Neuronal stem cell (in vitro differentiated cells): ENCODE data around the gene G2E3.

ENCODE experiments used
- DNase-seq: peaks from one replicate; pipeline ENCODE4 v3.0.0-alpha.2; 2013; ENCODE audit warnings: low spot score
- H2AFZ ChIP-seq: one replicate; pipeline ENCODE4 v1.6.1; 2013; ENCODE audit warnings: mild to moderate bottlenecking, low read length, inconsistent platforms
- H2AK5ac ChIP-seq: 2 replicates; pipeline ENCODE4 v1.6.1; 2013; ENCODE audit warnings: low read depth, mild to moderate bottlenecking, inconsistent platforms, low read length, moderate library complexity, mixed read lengths
- H2BK120ac ChIP-seq: 2 replicates; pipeline ENCODE4 v1.6.1; 2013; ENCODE audit warnings: low read depth, mild to moderate bottlenecking, inconsistent platforms, low read length, moderate library complexity, mixed read lengths
- H2BK12ac ChIP-seq: one replicate; pipeline ENCODE4 v1.6.1; 2013; ENCODE audit warnings: low read length, inconsistent platforms
- H2BK15ac ChIP-seq: 2 replicates; pipeline ENCODE4 v1.6.1; 2013; ENCODE audit warnings: mild to moderate bottlenecking, low read length, inconsistent platforms, mixed read lengths
- H2BK5ac ChIP-seq: one replicate; pipeline ENCODE4 v1.6.1; 2013; ENCODE audit warnings: inconsistent platforms, mild to moderate bottlenecking, low read length, moderate library complexity
- H3K14ac ChIP-seq: one replicate; pipeline ENCODE4 v1.6.1; 2013; ENCODE audit warnings: low read length, inconsistent platforms
- H3K18ac ChIP-seq: 2 replicates; pipeline ENCODE4 v1.6.1; 2013; ENCODE audit warnings: low read length, inconsistent platforms
- H3K23ac ChIP-seq: 2 replicates; pipeline ENCODE4 v1.6.1; 2013; ENCODE audit warnings: low read depth, mild to moderate bottlenecking, mixed read lengths, low read length, inconsistent platforms; ENCODE audit not compliant: poor library complexity
- H3K27ac ChIP-seq: replicated peaks from 3 replicates; pipeline ENCODE4 v1.5.1; 2013; ENCODE audit warnings: low read length, inconsistent platforms
- H3K27me3 ChIP-seq, 3 experiments: 2 replicates each; pipeline ENCODE4 v1.6.1; 2013; ENCODE audit warnings: low read length in 3 of 3, mild to moderate bottlenecking in 2 of 3, inconsistent platforms in 1 of 3, low read depth in 1 of 3, mixed read lengths in 1 of 3, moderate library complexity in 1 of 3; ENCODE audit not compliant: control insufficient read depth in 3 of 3, insufficient read depth in 3 of 3
- H3K36me3 ChIP-seq, 2 donors: replicated peaks in 1 of 2; 2 replicates each; pipeline ENCODE4 v1.6.1; 2013; ENCODE audit warnings: low read length in 2 of 2; ENCODE audit not compliant: control insufficient read depth in 2 of 2, insufficient read depth in 2 of 2
- H3K4ac ChIP-seq: 2 replicates; pipeline ENCODE4 v1.6.1; 2013; ENCODE audit warnings: inconsistent platforms, mild to moderate bottlenecking, low read length, moderate library complexity
- H3K4me1 ChIP-seq, 2 donors: 1 replicate in 1 of 2; 2 replicates in 1 of 2; pipeline ENCODE4 v1.6.1; 2013; ENCODE audit warnings: low read length in 2 of 2, low read depth in 1 of 2; ENCODE audit not compliant: control insufficient read depth in 2 of 2, insufficient read depth in 1 of 2
- H3K4me2 ChIP-seq: one replicate; pipeline ENCODE4 v1.6.1; 2013; ENCODE audit warnings: mild to moderate bottlenecking, low read length, inconsistent platforms; ENCODE audit not compliant: insufficient read depth, poor library complexity, severe bottlenecking
- H3K4me3 ChIP-seq, 2 donors: 2 replicates each; pipeline ENCODE4 v1.5.1; 2013; ENCODE audit warnings: low read length in 2 of 2, mild to moderate bottlenecking in 2 of 2, inconsistent platforms in 1 of 2, moderate library complexity in 1 of 2
- H3K79me1 ChIP-seq: one replicate; pipeline ENCODE4 v1.6.1; 2013; ENCODE audit warnings: low read depth, mild to moderate bottlenecking, inconsistent platforms, low read length, moderate library complexity
- H3K9ac ChIP-seq: one replicate; pipeline ENCODE4 v1.6.1; 2013; ENCODE audit warnings: mild to moderate bottlenecking, low read depth, low read length, inconsistent platforms; ENCODE audit not compliant: poor library complexity
- H3K9me3 ChIP-seq, 2 donors: replicated peaks in 1 of 2; 2 replicates each; pipeline versions ENCODE3 to v1.6.1; 2013; ENCODE audit warnings: low read length in 2 of 2, mild to moderate bottlenecking in 2 of 2, inconsistent platforms in 1 of 2, low read depth in 1 of 2, mixed read lengths in 1 of 2, moderate library complexity in 1 of 2; ENCODE audit not compliant: control insufficient read depth in 2 of 2, insufficient read depth in 1 of 2
- H4K8ac ChIP-seq: one replicate; pipeline ENCODE4 v1.6.1; 2013; ENCODE audit warnings: low read depth, mild to moderate bottlenecking, inconsistent platforms, low read length, moderate library complexity
- H4K91ac ChIP-seq: one replicate; pipeline ENCODE4 v1.6.1; 2013; ENCODE audit warnings: low read length, low read depth, mild to moderate bottlenecking, inconsistent platforms; ENCODE audit not compliant: poor library complexity
- WGBS, 2 donors: extraction: QIAGEN DNeasy Blood & Tissue Kit; methylation state at CpG; one replicate each; pipeline ENCODE4 v1.1.7; 2013; ENCODE audit warnings: missing lambda C conversion rate in 2 of 2, mixed read lengths in 1 of 2; ENCODE audit not compliant: insufficient read length in 2 of 2, insufficient replicate concordance in 1 of 2; ENCODE audit errors: extremely low coverage in 2 of 2; 5-methylcytosine and 5-hydroxymethylcytosine counted together

The G2E3 gene

DNA sequence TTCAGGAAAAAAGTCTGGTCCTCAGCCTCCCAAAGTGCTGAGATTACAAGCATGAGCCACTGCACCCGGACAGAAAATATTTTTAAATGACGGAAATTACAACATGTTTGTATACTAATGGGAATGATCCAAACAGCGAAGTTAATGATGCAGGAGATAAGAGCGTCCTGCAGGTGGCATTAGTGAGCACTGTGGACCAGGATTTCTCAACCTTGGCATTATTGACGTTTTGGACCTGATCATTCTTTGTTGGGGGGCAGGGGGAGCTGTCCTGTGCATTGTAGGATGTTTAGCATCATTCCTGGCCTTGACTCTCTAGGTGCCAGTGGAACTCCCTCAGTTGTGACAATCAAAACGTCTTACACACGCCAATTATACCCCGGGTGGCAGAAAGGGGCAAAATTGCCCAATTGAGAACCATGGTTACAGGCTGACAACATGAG, 97.3 kb downstream of the G2E3 start:
- H3K23ac ChIP-seq = no peak overlapping the region
- H4K91ac ChIP-seq = no peak overlapping the region
- H3K27ac ChIP-seq = no peak overlapping the region
- H3K9ac ChIP-seq = no peak overlapping the region
- H2BK15ac ChIP-seq = no peak overlapping the region
- H3K4ac ChIP-seq = no peak overlapping the region
- H3K14ac ChIP-seq = no peak overlapping the region
- DNase-seq = peak; percentile 17
- H2BK120ac ChIP-seq = no peak overlapping the region
- H3K9me3 ChIP-seq = no peaks in the 10 kb centered on the region
- no peak overlapping the region for H4K8ac ChIP-seq
- H2BK12ac ChIP-seq = no peak overlapping the region
- peaks cover 9 to 96% of the 10 kb centered on the region in 2 donors for H3K36me3 ChIP-seq
- H3K79me1 ChIP-seq = no peaks in the 10 kb centered on the region
- no CpG with 5 or more reads among the region's 8 CpGs for WGBS, 2 donors
- H3K18ac ChIP-seq = no peak overlapping the region
- H3K4me1 ChIP-seq = no peaks in the 10 kb centered on the region
- H3K27me3 ChIP-seq = no peaks in the 10 kb centered on the region
- no peak overlapping the region for H2AFZ ChIP-seq
- no peak overlapping the region for H2AK5ac ChIP-seq
- no peak overlapping the region for H3K4me2 ChIP-seq
- no peak overlapping the region for H2BK5ac ChIP-seq
- H3K4me3 ChIP-seq = no peak overlapping the region

DNA sequence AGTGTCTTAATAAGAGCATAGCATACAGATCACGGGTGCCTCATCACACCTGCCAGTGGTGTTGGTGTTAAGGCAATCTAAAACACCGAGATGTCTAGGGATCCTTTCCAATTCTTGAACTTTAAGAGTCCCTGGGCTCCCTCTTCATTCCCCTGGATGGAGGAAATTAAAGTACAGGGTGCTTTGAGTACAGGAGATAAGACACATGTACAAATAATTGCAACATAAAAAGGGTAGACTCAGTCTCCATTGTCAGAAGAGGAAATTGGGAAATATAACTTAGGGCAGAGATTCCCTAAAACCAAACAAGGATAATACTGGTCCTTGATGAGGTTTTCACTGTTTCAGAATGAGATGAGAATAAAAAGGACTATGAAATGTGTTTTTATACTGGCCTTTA, 98.1 kb downstream of the G2E3 start:
- no CpG with 5 or more reads among the region's 2 CpGs for WGBS, 2 donors
- H2AFZ ChIP-seq = no peak overlapping the region
- no peaks in the 10 kb centered on the region for H3K79me1 ChIP-seq
- H3K4me1 ChIP-seq = no peaks in the 10 kb centered on the region
- no peaks in the 10 kb centered on the region for H3K9me3 ChIP-seq
- H3K36me3 ChIP-seq = peaks cover 6 to 94% of the 10 kb centered on the region in 2 donors
- no peak overlapping the region for H2BK12ac ChIP-seq
- no peak overlapping the region for H2BK120ac ChIP-seq
- H3K23ac ChIP-seq = no peak overlapping the region
- H4K91ac ChIP-seq = no peak overlapping the region
- no peak overlapping the region for H2BK15ac ChIP-seq
- H3K27me3 ChIP-seq = no peaks in the 10 kb centered on the region
- no peak overlapping the region for H3K4ac ChIP-seq
- no peak overlapping the region for H2AK5ac ChIP-seq
- H3K4me2 ChIP-seq = no peak overlapping the region
- DNase-seq = no peak
- no peak overlapping the region for H3K9ac ChIP-seq
- H3K14ac ChIP-seq = no peak overlapping the region
- no peak overlapping the region for H2BK5ac ChIP-seq
- no peak overlapping the region for H4K8ac ChIP-seq
- no peak overlapping the region for H3K4me3 ChIP-seq
- H3K27ac ChIP-seq = no peak overlapping the region
- no peak overlapping the region for H3K18ac ChIP-seq

DNA sequence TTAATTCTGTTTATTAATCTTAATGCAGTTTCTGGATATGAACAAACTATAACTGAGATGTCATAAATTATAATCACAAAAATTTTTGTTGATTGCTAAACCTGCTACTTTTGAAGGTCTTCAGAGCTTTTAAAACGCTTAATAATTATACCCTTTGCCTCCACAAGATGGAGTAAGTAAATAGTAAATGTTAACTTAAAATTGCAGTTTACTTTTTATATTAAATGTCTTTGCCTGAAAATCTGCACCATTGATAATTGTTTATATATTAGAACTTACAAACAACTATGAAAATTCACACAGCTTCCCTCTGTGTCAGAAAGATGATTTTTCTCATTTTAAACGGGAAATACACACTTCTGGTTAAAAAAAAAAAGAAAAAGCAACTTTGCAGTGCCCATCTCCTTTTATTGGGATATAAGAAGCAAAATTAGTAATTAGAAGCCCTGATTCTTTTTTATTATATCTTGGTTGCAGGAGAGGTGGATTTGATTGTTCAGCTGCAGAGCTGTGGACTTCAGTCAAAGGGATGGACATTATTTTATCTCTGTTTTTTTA, 98.7 kb downstream of the G2E3 start:
- Histone ChIP-seq H3K4me1 (no peaks in the 10 kb centered on the region), H2BK12ac (no peak overlapping the region), H3K79me1 (no peaks in the 10 kb centered on the region), H4K8ac (no peak overlapping the region), H3K23ac (no peak overlapping the region), H3K27ac (no peak overlapping the region), H4K91ac (no peak overlapping the region), H3K14ac (no peak overlapping the region), H2AK5ac (no peak overlapping the region), H2BK120ac (no peak overlapping the region), H3K4me2 (no peak overlapping the region), H3K27me3 (no peaks in the 10 kb centered on the region), H3K36me3 (peaks cover 6 to 93% of the 10 kb centered on the region in 2 donors), H3K9ac (no peak overlapping the region), H3K18ac (no peak overlapping the region), H3K4me3 (no peak overlapping the region), H3K9me3 (no peaks in the 10 kb centered on the region), H2BK15ac (no peak overlapping the region), H2AFZ (no peak overlapping the region), H3K4ac (no peak overlapping the region), H2BK5ac (no peak overlapping the region)
- no CpG with 5 or more reads among the region's 2 CpGs for WGBS, 2 donors
- DNase-seq = no peak

DNA sequence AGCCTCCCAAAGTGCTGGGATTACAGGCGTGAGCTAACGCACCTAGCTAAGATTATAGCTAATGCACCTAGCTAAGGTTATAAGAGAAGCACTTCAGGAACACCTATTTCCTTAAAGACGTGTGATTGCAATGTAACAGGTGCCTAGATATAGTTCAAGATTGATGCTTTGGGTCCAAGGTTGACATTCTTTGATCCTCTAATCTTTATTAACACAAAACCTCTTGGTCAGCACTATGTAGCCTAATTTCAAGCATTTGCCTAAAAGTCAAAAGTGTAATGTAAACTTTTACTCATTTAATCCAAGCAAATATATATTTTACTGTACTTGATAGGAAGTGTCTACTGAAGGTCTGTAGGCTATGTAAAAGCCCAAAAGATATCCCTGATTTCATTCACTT, 99.7 kb downstream of the G2E3 start:
- Histone ChIP-seq H3K4me3 (no peak overlapping the region), H4K91ac (no peak overlapping the region), H3K23ac (no peak overlapping the region), H3K79me1 (no peaks in the 10 kb centered on the region), H3K27me3 (no peaks in the 10 kb centered on the region), H2AK5ac (no peak overlapping the region), H3K9ac (no peak overlapping the region), H3K27ac (no peak overlapping the region), H2BK15ac (no peak overlapping the region), H4K8ac (no peak overlapping the region), H3K18ac (no peak overlapping the region), H2BK120ac (no peak overlapping the region), H3K14ac (no peak overlapping the region), H3K4ac (no peak overlapping the region), H2BK12ac (no peak overlapping the region), H3K4me1 (no peaks in the 10 kb centered on the region), H2BK5ac (no peak overlapping the region), H3K36me3 (peaks cover 4 to 93% of the 10 kb centered on the region in 2 donors), H2AFZ (no peak overlapping the region), H3K4me2 (no peak overlapping the region), H3K9me3 (no peaks in the 10 kb centered on the region)
- no CpG with 5 or more reads among the region's 3 CpGs for WGBS, 2 donors
- DNase-seq = no peak
